Measurements from ENCODE around the gene NUTM2G. TPM values are rescaled to one million over a fixed set of nuclear protein-coding genes. Genes with fewer than 3 reads are reported as not detected.

Gene NUTM2G
- total RNA-seq, 4 donors from 2014 or later = not detected

Other genes starting within 250 kb of the NUTM2G start
- 10 to 100 TPM in 2 of 4 donors, 1 to 10 TPM in 2; 5.2 to 14.2 (median 10.4) TPM for gene ZNF510, start 150.8 kb upstream of the NUTM2G start, total RNA-seq
- gene ZNF782, start 74.3 kb upstream of the NUTM2G start, total RNA-seq = 10 to 100 TPM in 1 of 4 donors, 1 to 10 TPM in 3; 5.8 to 13.6 (median 6.7) TPM
- under 1 TPM in 2 of 4 donors, not detected in 2; 0.28 to 0.84 TPM for gene CTSV, start 110.3 kb downstream of the NUTM2G start, total RNA-seq

Measured in omental fat pad (tissue), 4 donors.